Measurements from ENCODE around the gene FLII.

DNA sequence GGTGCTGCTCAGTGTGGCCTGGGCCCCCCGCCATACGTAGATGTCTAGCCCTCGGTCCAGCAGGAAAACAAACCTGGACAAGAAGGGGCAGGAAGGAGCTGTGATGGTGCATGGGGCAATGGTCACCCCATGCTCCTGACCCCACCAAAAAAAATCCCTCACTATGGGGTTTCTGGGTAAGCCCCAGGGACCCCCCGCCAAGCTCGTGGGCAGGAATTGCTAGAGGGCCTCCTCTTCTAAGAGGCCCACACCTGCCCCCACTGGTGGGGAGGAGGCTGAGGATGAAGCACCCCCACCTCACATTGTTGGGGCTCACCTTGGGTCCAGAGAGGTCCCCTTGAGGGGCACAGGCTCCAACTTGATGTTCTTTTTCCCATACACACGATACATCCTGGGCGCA lies 9.7 kb downstream of the FLII start:
- TF ChIP-seq, protein P1, sequence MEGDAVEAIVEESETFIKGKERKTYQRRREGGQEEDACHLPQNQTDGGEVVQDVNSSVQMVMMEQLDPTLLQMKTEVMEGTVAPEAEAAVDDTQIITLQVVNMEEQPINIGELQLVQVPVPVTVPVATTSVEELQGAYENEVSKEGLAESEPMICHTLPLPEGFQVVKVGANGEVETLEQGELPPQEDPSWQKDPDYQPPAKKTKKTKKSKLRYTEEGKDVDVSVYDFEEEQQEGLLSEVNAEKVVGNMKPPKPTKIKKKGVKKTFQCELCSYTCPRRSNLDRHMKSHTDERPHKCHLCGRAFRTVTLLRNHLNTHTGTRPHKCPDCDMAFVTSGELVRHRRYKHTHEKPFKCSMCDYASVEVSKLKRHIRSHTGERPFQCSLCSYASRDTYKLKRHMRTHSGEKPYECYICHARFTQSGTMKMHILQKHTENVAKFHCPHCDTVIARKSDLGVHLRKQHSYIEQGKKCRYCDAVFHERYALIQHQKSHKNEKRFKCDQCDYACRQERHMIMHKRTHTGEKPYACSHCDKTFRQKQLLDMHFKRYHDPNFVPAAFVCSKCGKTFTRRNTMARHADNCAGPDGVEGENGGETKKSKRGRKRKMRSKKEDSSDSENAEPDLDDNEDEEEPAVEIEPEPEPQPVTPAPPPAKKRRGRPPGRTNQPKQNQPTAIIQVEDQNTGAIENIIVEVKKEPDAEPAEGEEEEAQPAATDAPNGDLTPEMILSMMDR (IDR thresholded peaks at IDR 0.05; ENCODE audit: extremely low read depth in 1 of 2, insufficient read depth in 1 of 2, low read depth in 1 of 2, low read length in 2 of 2), result no peak
- no peak for TF ChIP-seq POLR2A (IDR thresholded peaks at IDR 0.05; ENCODE audit: low read depth, low read length)

All from endothelial cell of umbilical vein (primary cell).